Ishikawa (cell line): Measurements from ENCODE around the gene OLFML1.

Source experiments
- CEBPB ChIP-seq: IDR thresholded peaks from 2 replicates; pipeline ENCODE4 v1.6.1; 2012
- CREB1 ChIP-seq: IDR thresholded peaks from 2 replicates; pipeline ENCODE4 v1.6.1; 2012; ENCODE audit warnings: low read depth
- EGR1 ChIP-seq: IDR thresholded peaks from 2 replicates; pipeline ENCODE4 v1.6.1; 2012
- EP300 ChIP-seq: IDR thresholded peaks from 2 replicates; pipeline ENCODE4 v1.6.1; 2012; ENCODE audit warnings: borderline replicate concordance
- FOXM1 ChIP-seq: IDR thresholded peaks from 2 replicates; pipeline ENCODE4 v1.6.1; 2012; ENCODE audit warnings: low read depth, borderline replicate concordance
- RAD21 ChIP-seq: IDR thresholded peaks from 2 replicates; pipeline ENCODE4 v1.6.1; 2012; ENCODE audit warnings: low read depth
- TAF1 ChIP-seq: IDR thresholded peaks from 2 replicates; pipeline ENCODE4 v1.6.1; 2012; ENCODE audit warnings: low read depth, mild to moderate bottlenecking
- TCF12 ChIP-seq: IDR thresholded peaks from 2 replicates; pipeline ENCODE4 v1.6.1; 2012; ENCODE audit warnings: low read depth
- TEAD4 ChIP-seq: IDR thresholded peaks from 2 replicates; pipeline ENCODE4 v1.6.1; 2012
- YY1 ChIP-seq: IDR thresholded peaks from 2 replicates; pipeline ENCODE4 v1.6.1; 2012; ENCODE audit warnings: low read depth
- TF ChIP-seq, protein P1 (sequence below): IDR thresholded peaks from 2 replicates; pipeline ENCODE4 v1.6.1; 2012
- TF ChIP-seq, protein P2 (sequence below): IDR thresholded peaks from 2 replicates; pipeline ENCODE4 v1.6.1; 2012; ENCODE audit warnings: low read depth, mild to moderate bottlenecking

DNA sequence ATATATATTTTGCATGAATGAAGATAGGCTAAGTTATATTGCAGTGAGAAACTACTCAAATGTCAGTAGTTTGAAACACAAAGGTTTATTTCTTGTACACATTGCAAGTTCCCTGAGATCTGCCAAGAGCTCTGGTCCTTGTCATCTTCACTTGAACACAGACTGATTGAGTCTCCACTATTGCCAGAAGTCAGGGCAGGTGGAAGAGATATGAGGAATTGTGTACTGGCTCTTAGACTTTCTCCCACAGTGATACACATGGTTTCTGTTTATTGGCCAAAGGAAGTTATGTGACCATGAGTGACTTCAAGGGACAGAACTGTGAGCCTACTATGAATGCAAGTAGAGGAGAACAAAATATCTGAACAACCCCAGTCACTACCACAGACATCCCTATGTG lies 72.7 kb downstream of the OLFML1 start:
- TF ChIP-seq EGR1 (no peak), CREB1 (no peak), YY1 (no peak), FOXM1 (no peak), EP300 (no peak), CEBPB (no peak), TAF1 (no peak), TEAD4 (no peak), RAD21 (no peak), TCF12 (no peak)
- TF ChIP-seq, protein P1, sequence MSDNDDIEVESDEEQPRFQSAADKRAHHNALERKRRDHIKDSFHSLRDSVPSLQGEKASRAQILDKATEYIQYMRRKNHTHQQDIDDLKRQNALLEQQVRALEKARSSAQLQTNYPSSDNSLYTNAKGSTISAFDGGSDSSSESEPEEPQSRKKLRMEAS = no peak
- TF ChIP-seq, protein P2, sequence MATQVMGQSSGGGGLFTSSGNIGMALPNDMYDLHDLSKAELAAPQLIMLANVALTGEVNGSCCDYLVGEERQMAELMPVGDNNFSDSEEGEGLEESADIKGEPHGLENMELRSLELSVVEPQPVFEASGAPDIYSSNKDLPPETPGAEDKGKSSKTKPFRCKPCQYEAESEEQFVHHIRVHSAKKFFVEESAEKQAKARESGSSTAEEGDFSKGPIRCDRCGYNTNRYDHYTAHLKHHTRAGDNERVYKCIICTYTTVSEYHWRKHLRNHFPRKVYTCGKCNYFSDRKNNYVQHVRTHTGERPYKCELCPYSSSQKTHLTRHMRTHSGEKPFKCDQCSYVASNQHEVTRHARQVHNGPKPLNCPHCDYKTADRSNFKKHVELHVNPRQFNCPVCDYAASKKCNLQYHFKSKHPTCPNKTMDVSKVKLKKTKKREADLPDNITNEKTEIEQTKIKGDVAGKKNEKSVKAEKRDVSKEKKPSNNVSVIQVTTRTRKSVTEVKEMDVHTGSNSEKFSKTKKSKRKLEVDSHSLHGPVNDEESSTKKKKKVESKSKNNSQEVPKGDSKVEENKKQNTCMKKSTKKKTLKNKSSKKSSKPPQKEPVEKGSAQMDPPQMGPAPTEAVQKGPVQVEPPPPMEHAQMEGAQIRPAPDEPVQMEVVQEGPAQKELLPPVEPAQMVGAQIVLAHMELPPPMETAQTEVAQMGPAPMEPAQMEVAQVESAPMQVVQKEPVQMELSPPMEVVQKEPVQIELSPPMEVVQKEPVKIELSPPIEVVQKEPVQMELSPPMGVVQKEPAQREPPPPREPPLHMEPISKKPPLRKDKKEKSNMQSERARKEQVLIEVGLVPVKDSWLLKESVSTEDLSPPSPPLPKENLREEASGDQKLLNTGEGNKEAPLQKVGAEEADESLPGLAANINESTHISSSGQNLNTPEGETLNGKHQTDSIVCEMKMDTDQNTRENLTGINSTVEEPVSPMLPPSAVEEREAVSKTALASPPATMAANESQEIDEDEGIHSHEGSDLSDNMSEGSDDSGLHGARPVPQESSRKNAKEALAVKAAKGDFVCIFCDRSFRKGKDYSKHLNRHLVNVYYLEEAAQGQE = no peak
